Stimulated activated CD4-positive, alpha-beta T cell treated with anti-CD3 and anti-CD28 coated beads, Interleukin-4, amount 100 ng/mL, for 48 hours (primary cell): ENCODE results near the gene LCT.
"Not testable (repeated sequence)": the region's sequence is repeated elsewhere in the genome, so short reads cannot be mapped to it uniquely, and the experiment has no call there.

ENCODE experiments used
- DNase-seq, 2 donors: peaks; one replicate each; pipeline ENCODE4 v3.0.0-alpha.2; 2020; ENCODE audit warnings: low read depth in 2 of 2

Gene LCT

GRCh38 chr2:135836596-135837270 is at the start of gene LCT:
Gene LCT, minus strand, starts transcription at chr2:135837184. Its CDS starts 15 bp downstream, at chr2:135837169.
- DNase-seq, result no peak

- no peak for DNase-seq
Measured at GRCh38 chr2:135885709-135886108, 48.7 kb upstream of the LCT start.

DNA sequence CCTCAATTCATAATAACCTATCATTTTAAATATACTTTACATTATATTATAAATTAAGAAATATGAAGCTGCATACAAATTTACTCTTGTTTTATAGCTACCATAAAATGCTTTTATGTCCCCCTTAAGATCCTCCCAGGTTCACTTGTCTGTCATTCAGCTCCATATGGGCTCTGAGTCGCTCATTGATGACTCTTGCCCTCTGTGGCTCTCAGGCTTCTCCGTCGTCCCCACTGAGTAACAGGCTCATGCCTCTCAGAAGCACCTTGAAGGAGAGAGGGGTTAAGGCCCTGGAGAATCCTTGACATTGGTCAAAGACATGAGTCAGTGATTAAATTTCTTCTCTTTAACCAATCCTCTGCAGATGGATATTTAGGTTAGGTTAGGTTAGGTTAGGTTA is 45.4 kb upstream of the LCT start:
- DNase-seq, result no peak

- not testable (repeated sequence) for DNase-seq
Measured at GRCh38 chr2:135876770-135877169, 39.8 kb upstream of the LCT start.

DNA sequence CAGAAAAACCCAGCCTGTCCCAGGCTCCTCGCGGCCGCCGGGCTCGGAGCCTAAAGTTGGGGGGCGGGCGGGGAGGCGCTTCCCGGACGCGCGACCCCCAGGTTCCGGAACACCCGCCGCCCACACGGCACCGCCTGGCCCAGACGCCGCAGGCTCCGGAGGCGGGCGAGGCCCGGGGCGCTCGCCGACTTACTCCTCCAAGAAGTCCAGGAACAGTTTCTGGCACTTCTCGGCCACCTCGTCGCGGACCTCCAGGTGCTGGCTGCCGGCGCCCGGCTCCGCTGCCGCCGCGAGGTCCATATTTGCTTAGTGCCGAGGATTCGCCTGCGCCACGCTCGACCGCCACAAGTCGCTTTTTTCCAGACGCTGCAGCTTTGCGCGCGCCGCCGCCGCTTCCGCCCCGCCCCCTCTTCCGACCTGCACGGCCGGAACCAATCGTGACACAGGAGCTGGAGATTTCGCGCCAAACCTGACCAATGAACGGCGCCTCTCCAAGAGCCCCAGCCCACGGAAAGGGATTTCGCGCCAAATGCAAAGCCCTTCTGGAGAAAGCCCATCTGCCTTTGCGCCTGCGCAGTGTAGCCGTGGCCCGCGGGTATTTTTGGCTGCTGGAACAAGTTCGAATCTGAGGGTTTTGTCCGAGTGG is 39.2 kb upstream of the LCT start, which contains the start of gene MCM6:
Gene MCM6 (minus strand): TSS at position 378 of the 646 bp plus-strand sequence. CDS start 78 bp downstream, at position 300.
- peak; percentile 96 to 99 for DNase-seq

DNA sequence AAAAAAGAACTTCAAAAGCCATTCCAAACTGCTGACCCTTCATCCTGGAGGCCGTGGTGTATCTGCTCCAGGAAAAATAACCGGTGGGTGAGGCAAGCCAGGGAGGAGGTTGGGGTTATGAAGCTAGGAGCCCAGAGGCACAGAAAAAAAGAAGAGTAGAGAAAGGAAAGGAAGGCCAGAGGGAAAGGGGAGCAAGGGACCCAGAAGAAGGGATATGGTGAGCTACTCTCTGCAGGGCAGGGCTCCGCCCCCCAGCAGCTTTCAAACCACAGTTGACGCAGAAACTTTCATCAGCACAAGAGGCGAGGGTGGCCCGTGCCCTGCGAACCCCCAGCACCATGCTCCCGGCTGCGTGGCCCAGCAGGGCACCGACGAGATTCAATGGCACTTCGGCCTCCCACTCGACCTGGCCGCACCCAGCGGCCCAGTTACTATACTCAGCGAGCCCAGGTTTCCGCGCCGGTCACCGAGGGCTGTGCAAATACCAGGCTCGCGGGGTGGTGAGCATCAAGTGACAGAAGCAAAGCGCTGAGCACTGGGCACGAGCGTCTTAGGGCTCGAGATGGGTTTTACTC is 38.6 kb upstream of the LCT start:
- DNase-seq, result peak; percentile 64 to 77

GRCh38 chr2:135874777-135875365 is 37.9 kb upstream of the LCT start:
- no peak for DNase-seq

DNA sequence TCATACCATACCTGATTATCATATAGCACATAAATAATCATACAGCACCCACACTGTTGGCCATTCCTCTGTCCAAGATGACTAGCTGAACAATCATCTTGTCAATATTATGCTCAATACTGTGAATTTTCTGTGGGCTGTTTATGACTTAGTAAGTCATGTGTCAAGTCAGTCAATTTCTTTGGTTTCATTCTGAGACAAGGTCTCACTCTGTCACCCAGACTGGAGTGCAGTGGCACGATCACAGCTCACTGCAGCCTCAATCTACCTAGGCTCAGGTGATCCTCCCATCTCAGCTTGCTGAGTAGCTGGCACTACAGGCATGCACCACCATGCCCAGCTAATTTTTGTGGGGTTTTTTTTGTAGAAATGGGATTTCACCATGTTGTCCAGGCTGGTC is 33.6 kb upstream of the LCT start:
- DNase-seq, result no peak

DNA sequence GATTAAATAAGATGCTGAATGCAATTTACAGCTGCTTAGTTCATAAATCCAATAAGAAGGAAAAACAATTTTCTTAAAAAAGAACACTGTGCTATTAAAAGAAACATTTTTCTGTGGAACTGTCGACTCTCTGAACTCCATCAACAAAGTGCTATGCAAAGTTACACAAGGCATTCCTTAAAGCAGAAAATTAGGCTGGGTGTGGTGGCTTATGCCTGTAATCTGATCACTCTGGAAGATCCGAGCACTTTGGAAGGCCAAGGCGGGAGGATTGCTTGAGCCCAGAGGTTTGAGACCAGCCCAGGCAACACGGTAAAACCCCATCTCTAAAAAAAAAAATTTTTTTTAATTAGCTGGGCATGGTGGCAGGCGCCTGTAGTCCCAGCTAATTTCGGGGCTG is 26.2 kb upstream of the LCT start:
- no peak for DNase-seq

DNA sequence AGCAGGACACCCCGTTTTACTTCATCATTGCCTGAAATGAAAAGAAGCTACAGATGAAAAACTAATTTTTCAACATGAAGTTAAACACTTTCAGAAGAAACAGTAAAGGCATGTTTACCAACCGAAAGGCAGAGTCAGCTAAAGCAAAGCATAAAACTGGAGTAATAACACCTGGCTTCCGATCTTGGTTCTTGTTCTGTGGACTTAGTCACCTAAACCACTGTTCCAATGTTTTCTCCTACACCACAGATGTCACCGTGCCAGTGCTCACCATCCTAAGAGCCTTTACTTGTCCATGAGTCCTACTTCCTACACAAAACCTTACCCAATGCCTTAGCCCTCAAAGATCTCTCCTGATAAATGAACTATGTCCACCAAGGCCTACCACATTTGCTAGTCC is 25.7 kb upstream of the LCT start:
- no peak for DNase-seq

GRCh38 chr2:135853401-135853800 is 16.4 kb upstream of the LCT start:
- DNase-seq, result no peak

DNA sequence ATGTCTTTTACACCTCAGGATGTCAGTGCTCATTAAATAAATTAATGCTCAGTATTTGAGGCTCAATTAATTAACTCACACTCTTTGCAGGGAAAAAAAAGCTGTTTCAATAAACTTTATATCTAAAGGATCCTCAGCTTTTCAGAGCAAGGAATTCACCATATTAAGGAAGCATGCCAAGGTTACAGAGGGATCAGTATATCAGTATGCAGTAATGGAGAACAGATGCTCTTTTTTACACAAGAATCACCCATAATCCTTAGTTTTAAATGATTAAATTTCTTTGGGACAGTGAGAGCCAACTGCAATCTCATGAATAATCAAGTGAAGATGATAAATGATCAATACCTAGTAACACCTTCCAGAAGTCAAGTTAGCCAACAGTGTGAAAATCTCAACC is 14.9 kb upstream of the LCT start:
- DNase-seq, result no peak

DNA sequence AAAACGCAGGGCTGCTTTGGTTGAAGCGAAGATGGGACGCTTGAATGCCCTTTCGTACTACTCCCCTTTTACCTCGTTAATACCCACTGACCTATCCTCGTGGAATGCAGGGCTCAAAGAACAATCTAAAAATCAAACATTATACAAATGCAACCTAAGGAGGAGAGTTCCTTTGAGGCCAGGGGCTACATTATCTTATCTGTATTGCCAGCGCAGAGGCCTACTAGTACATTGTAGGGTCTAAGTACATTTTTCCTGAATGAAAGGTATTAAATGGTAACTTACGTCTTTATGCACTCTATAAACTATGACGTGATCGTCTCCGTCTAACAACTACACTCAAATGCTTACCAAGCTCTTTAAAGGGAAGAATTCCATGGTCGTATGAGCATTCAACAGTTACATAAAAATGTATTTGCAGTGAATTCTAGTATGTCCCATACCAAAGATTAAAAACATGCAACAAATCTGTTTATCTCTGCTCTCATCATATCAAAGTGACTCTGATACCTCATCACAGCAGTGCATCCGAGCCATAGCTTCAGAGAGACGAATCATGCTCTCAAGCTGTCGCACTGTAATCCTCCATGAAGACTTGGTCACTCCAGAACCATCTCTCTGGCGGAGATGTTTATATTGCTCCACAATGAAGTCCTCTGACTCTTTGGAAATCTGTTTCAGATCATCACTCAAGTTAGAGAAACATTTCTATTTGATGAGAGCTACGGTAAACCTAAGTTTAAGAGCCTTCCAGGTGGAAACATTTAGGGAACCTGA is 14.1 kb upstream of the LCT start:
- DNase-seq, result no peak

DNA sequence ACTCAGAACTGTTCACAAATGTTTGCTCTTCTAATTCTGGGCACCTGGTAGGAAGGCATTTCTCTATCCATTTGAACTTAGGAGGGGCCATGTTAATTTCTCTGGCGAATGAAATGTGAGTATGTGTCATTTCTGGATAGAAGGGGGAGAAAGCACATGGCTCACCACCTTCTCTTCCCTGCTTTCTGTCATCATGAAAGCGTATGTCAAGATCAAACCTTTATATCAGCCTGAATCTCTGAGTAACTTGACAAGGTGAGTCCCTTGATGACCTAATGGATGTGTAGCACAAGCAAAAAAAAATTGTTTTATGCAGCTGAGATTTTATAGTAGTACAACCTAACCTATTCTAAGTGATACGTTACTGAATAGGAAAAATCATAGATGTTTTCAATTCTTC is 12.1 kb upstream of the LCT start:
- no peak for DNase-seq

DNA sequence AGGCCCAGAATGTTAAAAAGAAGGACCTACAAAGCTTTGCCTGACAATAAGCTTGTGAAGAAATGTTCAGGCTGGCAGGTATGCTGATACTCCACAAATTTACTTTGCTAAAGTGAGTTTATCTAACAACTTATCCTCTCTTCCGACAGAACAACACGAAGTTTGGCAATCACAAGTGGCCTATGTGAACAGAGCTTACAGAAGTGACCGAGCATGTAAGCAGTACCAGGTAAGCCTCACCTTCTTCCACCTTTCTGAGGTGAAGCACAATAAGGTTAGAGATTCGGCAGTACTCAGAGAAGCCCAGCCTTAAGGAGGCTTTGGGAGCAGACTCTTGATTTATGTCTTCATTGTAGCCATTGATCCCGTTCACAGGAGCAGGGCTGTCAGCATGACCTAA is 9.0 kb upstream of the LCT start:
- DNase-seq, result no peak

GRCh38 chr2:135845257-135845656 is 8.3 kb upstream of the LCT start:
- DNase-seq, result no peak

GRCh38 chr2:135844301-135844895 is 7.4 kb upstream of the LCT start:
- no peak for DNase-seq

DNA sequence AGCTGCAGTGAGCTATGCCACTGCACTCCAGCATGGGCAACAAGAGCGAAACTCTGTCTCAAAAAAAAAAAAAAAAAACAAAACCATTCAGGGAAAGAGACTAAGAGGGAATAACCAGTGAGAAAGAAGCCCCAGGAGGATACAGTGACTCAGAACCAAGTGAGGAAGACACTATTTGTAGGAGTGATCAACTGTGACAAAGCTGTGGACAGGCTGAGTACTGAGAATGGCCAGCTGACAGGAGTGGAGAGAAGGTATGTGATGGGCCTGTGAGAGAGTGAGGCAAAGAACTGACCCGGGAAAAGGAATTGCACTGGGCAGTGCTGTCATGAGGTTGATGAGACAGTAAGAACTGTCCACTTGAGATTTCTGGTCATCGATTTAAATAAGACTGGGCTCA is 6.7 kb upstream of the LCT start:
- no peak for DNase-seq

- no peak for DNase-seq
Measured at GRCh38 chr2:135840601-135841000, 3.6 kb upstream of the LCT start.

- no peak for DNase-seq
Measured at GRCh38 chr2:135839713-135840112, 2.7 kb upstream of the LCT start.

DNA sequence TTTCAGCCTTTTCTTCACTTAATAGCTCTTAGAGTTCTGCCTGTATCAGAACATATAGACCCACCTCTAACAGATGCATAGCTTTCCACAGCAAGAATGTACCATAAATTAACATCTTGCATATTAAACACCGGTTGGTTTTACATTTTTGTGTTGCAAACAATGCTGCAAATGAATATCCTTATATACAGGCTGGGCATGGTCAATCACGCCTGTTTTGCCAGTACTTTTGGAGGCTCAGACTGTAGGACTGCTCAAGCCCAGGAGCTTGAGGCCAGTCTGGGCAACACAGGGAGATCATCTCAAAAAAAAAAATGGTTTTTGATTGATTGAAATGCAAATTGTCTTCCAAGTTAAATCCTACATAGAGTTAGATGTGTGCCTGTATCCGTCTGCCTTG is 1.5 kb upstream of the LCT start:
- no peak for DNase-seq

DNA sequence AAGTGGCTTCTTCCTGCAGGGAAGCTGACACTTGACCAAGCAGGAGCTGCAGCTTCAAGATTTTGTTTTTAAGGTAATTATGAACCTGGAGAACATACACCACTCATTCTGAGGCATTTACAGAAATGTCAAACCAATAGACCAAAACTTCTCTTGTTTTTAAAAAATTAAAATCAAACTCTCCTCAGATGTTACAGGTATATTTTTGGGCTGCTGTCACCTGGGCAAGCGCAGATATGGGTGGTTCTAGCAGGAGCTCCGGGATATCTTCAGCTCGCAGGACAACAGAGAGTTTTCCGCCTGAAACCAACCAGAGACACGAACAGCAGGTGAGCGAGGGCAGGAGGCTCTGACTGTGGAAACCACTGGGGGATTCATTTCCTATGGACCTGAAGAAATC is 4.1 kb downstream of the LCT start:
- DNase-seq, result no peak
